PC-3 (cell line): Measurements from ENCODE around the gene PLXNB2. TPM values are rescaled to one million over a fixed set of nuclear protein-coding genes. Genes with fewer than 3 reads are reported as not detected.

ENCODE experiments used
- ATAC-seq: fragments of 200-7000 bp; cut with Tn5 transposase; 2 replicates; pipeline ENCODE4 v1.9.1; 2020; ENCODE audit warnings: mild to moderate bottlenecking, moderate library complexity
- BruUV-seq: library from RNA; stranded (reverse); fragments of 400-500 nt; replicated peaks from 2 replicates; lab custom pipeline; 2021; lab: Mats Ljungman, UMichigan
- CTCF ChIA-PET: fragments of 300-600 bp; sonication (Branson Sonifier 250); formaldehyde crosslinking; loops from one replicate; lab custom pipeline; 2022; ENCODE audit warnings: antibody characterized with exemption; lab: Charles Lee
- POLR2A ChIA-PET: fragments of 300-600 bp; sonication (Branson Sonifier 250); formaldehyde crosslinking; loops from one replicate; lab custom pipeline; 2022; ENCODE audit warnings: antibody characterized with exemption; ENCODE audit not compliant: unreplicated experiment; lab: Charles Lee
- DNase-seq: peaks from one replicate; pipeline ENCODE4 v3.0.0-alpha.2; 2015
- H2AFZ ChIP-seq: fragments of 300-600 bp; sonication (generic); 2 replicates; pipeline ENCODE4 v1.6.0; 2016; ENCODE audit warnings: antibody characterized with exemption, low read length
- H3F3A ChIP-seq: fragments of 300-600 bp; sonication (generic); one replicate; pipeline ENCODE4 v1.6.0; 2017; ENCODE audit warnings: antibody characterized with exemption, low read length, control low read depth, mild to moderate bottlenecking; ENCODE audit not compliant: unreplicated experiment
- H3K27ac ChIP-seq: fragments of 300-600 bp; sonication (generic); 2 replicates; pipeline ENCODE4 v1.5.1; 2016; ENCODE audit warnings: mild to moderate bottlenecking, low read length
- H3K27me3 ChIP-seq: fragments of 300-600 bp; sonication (generic); 2 replicates; pipeline ENCODE4 v1.6.1; 2016; ENCODE audit warnings: low read length, mixed read lengths
- H3K36me3 ChIP-seq: fragments of 300-600 bp; sonication (generic); 2 replicates; pipeline ENCODE4 v1.6.1; 2016; ENCODE audit warnings: low read depth, mixed run types, low read length, mixed read lengths
- H3K4me1 ChIP-seq: fragments of 300-600 bp; sonication (generic); 2 replicates; pipeline ENCODE4 v1.5.1; 2016; ENCODE audit warnings: low read length; ENCODE audit not compliant: insufficient read depth
- H3K4me2 ChIP-seq: fragments of 300-600 bp; sonication (generic); 2 replicates; pipeline ENCODE4 v1.6.0; 2016; ENCODE audit warnings: low read length
- H3K4me3 ChIP-seq: fragments of 300-600 bp; sonication (generic); 2 replicates; pipeline ENCODE4 v1.5.1; 2016; ENCODE audit warnings: mild to moderate bottlenecking, low read length, mixed read lengths
- H3K79me2 ChIP-seq: fragments of 300-600 bp; sonication (generic); 2 replicates; pipeline ENCODE4 v1.6.1; 2017; ENCODE audit warnings: low read length, mixed read lengths
- H3K9ac ChIP-seq: fragments of 300-600 bp; sonication (generic); 2 replicates; pipeline ENCODE4 v1.6.0; 2016; ENCODE audit warnings: mild to moderate bottlenecking, low read length
- H3K9me2 ChIP-seq: fragments of 300-600 bp; sonication (generic); replicated peaks from 2 replicates; pipeline ENCODE4 v1.6.1; 2016; ENCODE audit warnings: mixed run types, low read length, mixed read lengths
- H3K9me3 ChIP-seq: fragments of 300-600 bp; sonication (generic); 2 replicates; pipeline ENCODE4 v1.6.1; 2016; ENCODE audit warnings: low read length, mixed read lengths
- H4K20me1 ChIP-seq: fragments of 300-600 bp; sonication (generic); 2 replicates; pipeline ENCODE4 v1.6.1; 2016; ENCODE audit warnings: low read length, mixed read lengths
- EZH2 ChIP-seq: fragments of 300-600 bp; sonication (generic); IDR thresholded peaks from one replicate; pipeline ENCODE4 v1.6.1; 2017; ENCODE audit warnings: antibody characterized with exemption, mild to moderate bottlenecking, low read length; ENCODE audit not compliant: unreplicated experiment
- EZH2phosphoT487 ChIP-seq: fragments of 300-600 bp; sonication (generic); IDR thresholded peaks from 2 replicates; pipeline ENCODE4 v1.6.1; 2018; ENCODE audit warnings: mild to moderate bottlenecking, antibody characterized with exemption, low read length, borderline replicate concordance
- intact Hi-C: fragments of 100-400 bp; cut with micrococcal nuclease; formaldehyde crosslinking; loops from 2 replicates; pipeline ENCODE4 v1.9.0; 2023
- total RNA-seq: library from RNA; depleted of rRNA; stranded (reverse); fragments of >200 nt; gene quantifications from 2 replicates; pipeline ENCODE4 v1.2.3, GENCODE V29; 2014
- TF ChIP-seq, protein P1 (sequence below): fragments of 300-600 bp; sonication (generic); conservative IDR thresholded peaks from 2 replicates; pipeline ENCODE4 v1.5.1; 2017; ENCODE audit warnings: antibody characterized with exemption, low read depth, mild to moderate bottlenecking, low read length

PLXNB2 gene
- total RNA-seq, 1 experiment from 2014 or later, result 68.2 TPM

GRCh38 chr22:50278956-50279619 lies 28.4 kb downstream of the PLXNB2 start:
- Histone ChIP-seq H3K27me3 (no peaks in the 10 kb centered on the region), H3K36me3 (peaks cover 35% of the 10 kb centered on the region), H3K27ac (no peak overlapping the region), H3K4me2 (no peak overlapping the region), H3K9me3 (no peaks in the 10 kb centered on the region), H3K4me3 (no peak overlapping the region), H3K9me2 (no peaks in the 10 kb centered on the region), H3K79me2 (peaks cover 13% of the 10 kb centered on the region), H3K9ac (no peak overlapping the region), H4K20me1 (no peaks in the 10 kb centered on the region), H3K4me1 (peaks cover 16% of the 10 kb centered on the region), H2AFZ (no peak overlapping the region), H3F3A (no peaks in the 10 kb centered on the region)
- ATAC-seq, result no peak
- BruUV-seq, result no TSS peak
- no peak for DNase-seq
- intact Hi-C loops, result no loop called here
- POLR2A ChIA-PET, result no interaction called here
- TF ChIP-seq, protein P1, sequence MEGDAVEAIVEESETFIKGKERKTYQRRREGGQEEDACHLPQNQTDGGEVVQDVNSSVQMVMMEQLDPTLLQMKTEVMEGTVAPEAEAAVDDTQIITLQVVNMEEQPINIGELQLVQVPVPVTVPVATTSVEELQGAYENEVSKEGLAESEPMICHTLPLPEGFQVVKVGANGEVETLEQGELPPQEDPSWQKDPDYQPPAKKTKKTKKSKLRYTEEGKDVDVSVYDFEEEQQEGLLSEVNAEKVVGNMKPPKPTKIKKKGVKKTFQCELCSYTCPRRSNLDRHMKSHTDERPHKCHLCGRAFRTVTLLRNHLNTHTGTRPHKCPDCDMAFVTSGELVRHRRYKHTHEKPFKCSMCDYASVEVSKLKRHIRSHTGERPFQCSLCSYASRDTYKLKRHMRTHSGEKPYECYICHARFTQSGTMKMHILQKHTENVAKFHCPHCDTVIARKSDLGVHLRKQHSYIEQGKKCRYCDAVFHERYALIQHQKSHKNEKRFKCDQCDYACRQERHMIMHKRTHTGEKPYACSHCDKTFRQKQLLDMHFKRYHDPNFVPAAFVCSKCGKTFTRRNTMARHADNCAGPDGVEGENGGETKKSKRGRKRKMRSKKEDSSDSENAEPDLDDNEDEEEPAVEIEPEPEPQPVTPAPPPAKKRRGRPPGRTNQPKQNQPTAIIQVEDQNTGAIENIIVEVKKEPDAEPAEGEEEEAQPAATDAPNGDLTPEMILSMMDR, result no peak
- no peak for TF ChIP-seq EZH2phosphoT487
- no peak for TF ChIP-seq EZH2
- CTCF ChIA-PET, result no interaction called here

DNA sequence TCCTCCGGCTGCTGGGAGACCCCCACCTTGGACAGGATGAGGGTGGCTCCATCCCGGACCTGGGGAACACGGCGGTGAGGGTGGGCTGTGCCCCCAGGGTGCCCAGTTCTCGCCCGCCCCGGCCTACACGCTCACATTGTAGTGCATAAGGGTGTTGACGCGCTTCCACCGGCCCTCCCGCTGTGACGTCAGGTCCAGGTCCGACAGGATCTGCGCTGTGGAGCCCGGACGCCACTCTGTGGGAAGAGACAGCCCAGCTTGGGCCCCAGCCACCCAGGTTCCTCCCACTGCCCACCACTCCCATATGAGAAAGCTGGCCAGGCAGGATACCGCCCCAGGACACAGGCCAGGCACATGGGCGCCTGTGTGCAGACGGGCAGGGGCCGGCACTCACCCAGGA lies 29.0 kb downstream of the PLXNB2 start:
- Histone ChIP-seq H4K20me1 (no peaks in the 10 kb centered on the region), H3K9me2 (no peaks in the 10 kb centered on the region), H3K27ac (no peak overlapping the region), H3F3A (no peaks in the 10 kb centered on the region), H3K36me3 (peaks cover 35% of the 10 kb centered on the region), H3K79me2 (peaks cover 13% of the 10 kb centered on the region), H3K4me1 (peaks cover 16% of the 10 kb centered on the region), H3K4me2 (no peak overlapping the region), H3K4me3 (no peak overlapping the region), H3K27me3 (no peaks in the 10 kb centered on the region), H2AFZ (no peak overlapping the region), H3K9me3 (no peaks in the 10 kb centered on the region), H3K9ac (no peak overlapping the region)
- no peak for DNase-seq
- intact Hi-C loops, result no loop called here
- ATAC-seq, result no peak
- ChIA-PET CTCF (no interaction called here), POLR2A (no interaction called here)
- no TSS peak for BruUV-seq
- no peak for TF ChIP-seq EZH2
- no peak for TF ChIP-seq EZH2phosphoT487
- TF ChIP-seq, protein P1, result no peak

DNA sequence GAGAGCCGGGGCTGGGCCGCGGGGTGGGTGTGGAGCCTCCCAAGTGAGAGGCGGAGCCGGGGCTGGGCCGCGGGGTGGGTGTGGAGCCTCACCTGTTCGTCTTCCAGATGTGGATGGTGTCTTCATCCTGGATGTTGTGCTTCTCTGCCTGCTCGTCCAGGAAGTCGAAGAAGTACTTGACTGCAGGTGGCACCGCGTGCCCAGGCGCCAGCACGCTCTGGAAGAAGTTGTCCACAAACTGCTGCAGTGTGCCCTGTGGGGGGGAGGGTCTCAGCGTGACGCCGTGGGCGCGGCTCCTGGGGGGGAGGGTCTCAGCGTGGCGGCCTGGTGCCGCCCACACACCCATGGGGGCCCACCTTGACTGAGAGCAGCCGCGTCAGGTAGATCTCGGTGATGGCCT lies 29.7 kb downstream of the PLXNB2 start:
- Histone ChIP-seq H3K36me3 (peaks cover 35% of the 10 kb centered on the region), H3K9me3 (no peaks in the 10 kb centered on the region), H3F3A (no peaks in the 10 kb centered on the region), H3K27me3 (no peaks in the 10 kb centered on the region), H3K4me3 (no peak overlapping the region), H4K20me1 (no peaks in the 10 kb centered on the region), H3K27ac (no peak overlapping the region), H3K9ac (no peak overlapping the region), H3K4me1 (peaks cover 12% of the 10 kb centered on the region), H3K4me2 (no peak overlapping the region), H3K79me2 (peaks cover 13% of the 10 kb centered on the region), H2AFZ (no peak overlapping the region), H3K9me2 (no peaks in the 10 kb centered on the region)
- intact Hi-C loops, result no loop called here
- BruUV-seq, result no TSS peak
- ATAC-seq (no peak), DNase-seq (no peak)
- POLR2A ChIA-PET, result no interaction called here
- CTCF ChIA-PET, result no interaction called here
- no peak for TF ChIP-seq EZH2
- TF ChIP-seq, protein P1, result no peak
- no peak for TF ChIP-seq EZH2phosphoT487
